Lower leg skin (tissue), 3 donors: ENCODE data around the gene SNX6.
"Not testable (repeated sequence)": the region's sequence is repeated elsewhere in the genome, so short reads cannot be mapped to it uniquely, and the experiment has no call there.

Experiments
- POLR2A ChIP-seq, 2 donors: fragments of 450-650 bp; IDR thresholded peaks; one replicate each; pipeline ENCODE4 v1.6.1; 2016 to 2017; ENCODE audit warnings: antibody characterized with exemption in 2 of 2, mild to moderate bottlenecking in 1 of 2, moderate library complexity in 1 of 2
- TF ChIP-seq, protein P1 (sequence below), 3 donors: fragments of 450-650 bp; IDR thresholded peaks; one replicate each; pipeline ENCODE4 v1.5.1; 2016; ENCODE audit warnings: antibody characterized with exemption in 3 of 3, mild to moderate bottlenecking in 3 of 3, moderate library complexity in 2 of 3

DNA sequence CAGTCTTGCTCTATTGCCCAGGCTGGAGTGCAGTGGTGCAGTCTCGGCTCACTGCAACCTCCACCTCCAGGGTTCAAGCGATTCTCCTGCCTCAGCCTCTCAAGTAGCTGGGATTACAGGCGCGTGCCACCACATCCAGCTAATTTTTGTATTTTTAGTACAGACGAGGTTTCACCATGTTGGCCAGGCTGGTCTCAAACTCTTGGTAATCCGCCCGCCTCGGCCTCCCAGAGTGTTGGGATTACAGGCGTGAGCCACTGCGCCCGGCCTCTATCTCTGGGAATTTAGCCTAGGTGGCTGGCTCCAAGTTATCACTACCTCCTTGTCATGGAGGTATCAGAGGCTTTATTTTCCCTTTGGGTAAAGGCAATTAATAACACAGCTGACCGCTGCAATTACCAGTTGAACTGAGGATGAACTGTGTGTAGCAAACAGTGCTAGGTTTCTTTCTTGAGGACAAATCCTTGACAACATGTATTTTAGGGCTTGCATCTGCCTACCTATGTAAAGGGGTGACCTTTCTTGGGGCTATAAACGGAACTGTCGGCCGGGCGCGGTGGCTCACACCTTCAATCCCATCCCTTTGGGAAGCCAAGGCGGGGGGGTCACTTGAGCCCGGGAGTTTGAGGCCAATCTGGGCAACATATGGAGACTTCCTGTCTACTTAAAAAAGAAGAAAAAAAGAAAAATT is 80.5 kb downstream of the SNX6 start:
- TF ChIP-seq, protein P1, sequence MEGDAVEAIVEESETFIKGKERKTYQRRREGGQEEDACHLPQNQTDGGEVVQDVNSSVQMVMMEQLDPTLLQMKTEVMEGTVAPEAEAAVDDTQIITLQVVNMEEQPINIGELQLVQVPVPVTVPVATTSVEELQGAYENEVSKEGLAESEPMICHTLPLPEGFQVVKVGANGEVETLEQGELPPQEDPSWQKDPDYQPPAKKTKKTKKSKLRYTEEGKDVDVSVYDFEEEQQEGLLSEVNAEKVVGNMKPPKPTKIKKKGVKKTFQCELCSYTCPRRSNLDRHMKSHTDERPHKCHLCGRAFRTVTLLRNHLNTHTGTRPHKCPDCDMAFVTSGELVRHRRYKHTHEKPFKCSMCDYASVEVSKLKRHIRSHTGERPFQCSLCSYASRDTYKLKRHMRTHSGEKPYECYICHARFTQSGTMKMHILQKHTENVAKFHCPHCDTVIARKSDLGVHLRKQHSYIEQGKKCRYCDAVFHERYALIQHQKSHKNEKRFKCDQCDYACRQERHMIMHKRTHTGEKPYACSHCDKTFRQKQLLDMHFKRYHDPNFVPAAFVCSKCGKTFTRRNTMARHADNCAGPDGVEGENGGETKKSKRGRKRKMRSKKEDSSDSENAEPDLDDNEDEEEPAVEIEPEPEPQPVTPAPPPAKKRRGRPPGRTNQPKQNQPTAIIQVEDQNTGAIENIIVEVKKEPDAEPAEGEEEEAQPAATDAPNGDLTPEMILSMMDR (IDR thresholded peaks at IDR 0.05) = not testable (repeated sequence)
- TF ChIP-seq POLR2A (IDR thresholded peaks at IDR 0.05) = not testable (repeated sequence)
